ENCODE measurements around the gene C20orf141.
"Not testable (repeated sequence)": the region's sequence is repeated elsewhere in the genome, so short reads cannot be mapped to it uniquely, and the experiment has no call there.

Gene C20orf141, protein sequence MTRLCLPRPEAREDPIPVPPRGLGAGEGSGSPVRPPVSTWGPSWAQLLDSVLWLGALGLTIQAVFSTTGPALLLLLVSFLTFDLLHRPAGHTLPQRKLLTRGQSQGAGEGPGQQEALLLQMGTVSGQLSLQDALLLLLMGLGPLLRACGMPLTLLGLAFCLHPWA

GRCh38 chr20:2814587-2815051, at the start of gene C20orf141:
C20orf141 (plus strand) TSS chr20:2814987; CDS start chr20:2815185, 198 bp downstream.
- peak; percentile 55 for DNase-seq

GRCh38 chr20:2767768-2768631, 46.8 kb upstream of the C20orf141 start:
- DNase-seq = no peak

DNA sequence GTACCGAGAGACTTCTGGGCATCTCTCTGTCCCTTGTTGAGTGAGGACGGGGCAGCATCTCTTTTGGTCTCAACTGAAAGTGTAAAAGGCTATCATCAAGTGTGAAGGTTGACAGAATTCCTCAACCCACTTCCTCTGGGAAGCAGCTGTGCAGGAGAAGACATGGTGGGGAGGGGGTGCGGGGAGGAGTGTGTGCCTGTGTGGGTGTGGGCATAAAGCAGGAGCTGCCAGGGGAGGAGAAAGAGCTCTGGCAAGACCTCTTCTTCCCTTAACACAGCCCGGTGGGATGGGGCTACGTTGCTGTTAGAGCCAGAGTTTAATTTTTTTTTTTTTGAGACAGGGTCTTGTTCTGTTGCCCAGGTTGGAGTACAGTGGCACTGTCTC, 46.2 kb upstream of the C20orf141 start:
- no peak for DNase-seq

GRCh38 chr20:2770091-2770490, 44.7 kb upstream of the C20orf141 start:
- DNase-seq = not testable (repeated sequence)

GRCh38 chr20:2771631-2772080, 43.1 kb upstream of the C20orf141 start:
- DNase-seq = no peak

DNA sequence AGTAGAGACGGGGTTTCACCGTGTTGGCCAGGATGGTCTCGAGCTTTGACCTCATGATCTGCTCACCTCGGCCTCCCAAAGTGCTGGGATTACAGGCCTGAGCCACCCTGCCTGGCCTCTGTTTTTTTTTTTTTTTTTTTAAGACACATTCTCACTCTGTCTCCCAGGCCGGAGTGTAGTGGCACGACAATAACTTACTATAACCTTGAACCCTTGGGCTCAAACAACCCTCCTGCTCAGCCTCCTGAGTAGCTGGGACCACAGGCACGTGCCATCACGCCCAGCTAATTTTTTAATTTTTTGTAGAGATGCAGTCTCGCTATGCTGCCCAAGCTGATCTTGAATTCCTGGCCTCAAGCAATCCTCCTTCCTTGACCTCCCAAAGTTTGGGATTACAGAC, 41.0 kb upstream of the C20orf141 start:
- DNase-seq = no peak

GRCh38 chr20:2775139-2775538, 39.6 kb upstream of the C20orf141 start:
- DNase-seq = no peak

- DNase-seq = no peak
Observed at GRCh38 chr20:2778602-2779321, 36.0 kb upstream of the C20orf141 start.

- no peak for DNase-seq
Observed at GRCh38 chr20:2780948-2781347, 33.8 kb upstream of the C20orf141 start.

- DNase-seq = no peak
Observed at GRCh38 chr20:2783908-2784566, 30.8 kb upstream of the C20orf141 start.

DNA sequence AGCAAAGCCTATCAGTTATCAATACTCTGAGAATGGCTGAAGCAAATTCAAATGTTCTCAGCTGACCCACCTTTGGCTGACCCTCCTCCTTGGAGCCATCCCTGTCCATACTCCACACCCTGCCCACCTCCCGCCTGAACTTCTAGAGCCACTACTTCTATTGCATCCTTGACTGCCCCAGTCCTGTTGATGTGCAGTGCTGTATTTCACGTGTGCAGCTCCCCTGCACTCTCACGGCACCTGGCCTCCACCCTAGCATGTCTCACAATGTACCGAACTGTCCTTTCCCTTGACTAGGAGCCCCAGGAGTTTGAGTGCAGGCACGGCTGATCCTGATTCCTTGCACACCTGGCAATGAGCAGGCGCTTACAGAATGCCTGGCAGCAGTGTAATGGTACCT, 21.3 kb upstream of the C20orf141 start:
- no peak for DNase-seq

- no peak for DNase-seq
Observed at GRCh38 chr20:2794202-2794748, 20.5 kb upstream of the C20orf141 start.

GRCh38 chr20:2794866-2795447, 19.8 kb upstream of the C20orf141 start:
- no peak for DNase-seq

DNA sequence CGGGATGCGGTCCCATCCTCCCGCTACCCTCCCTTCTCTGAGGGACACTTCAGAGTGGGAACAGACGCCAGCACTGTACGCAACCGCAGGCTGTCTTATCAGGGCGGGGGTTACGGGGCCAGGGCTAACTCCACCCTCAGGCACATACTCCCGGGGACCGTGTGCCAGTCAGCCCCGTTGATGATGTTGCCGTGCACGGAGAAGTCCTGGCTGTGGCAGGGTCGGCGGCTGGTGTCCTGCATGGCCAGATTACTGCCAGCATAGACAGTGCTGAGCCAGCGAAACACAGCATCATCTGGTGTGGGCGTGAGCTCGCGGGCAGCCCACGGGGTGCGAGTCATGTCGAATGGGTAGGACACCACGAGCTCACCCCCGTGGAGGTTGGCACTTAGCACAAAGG, 19.3 kb upstream of the C20orf141 start:
- DNase-seq = peak; percentile 72

GRCh38 chr20:2796011-2796660, 18.7 kb upstream of the C20orf141 start:
- DNase-seq = no peak

DNA sequence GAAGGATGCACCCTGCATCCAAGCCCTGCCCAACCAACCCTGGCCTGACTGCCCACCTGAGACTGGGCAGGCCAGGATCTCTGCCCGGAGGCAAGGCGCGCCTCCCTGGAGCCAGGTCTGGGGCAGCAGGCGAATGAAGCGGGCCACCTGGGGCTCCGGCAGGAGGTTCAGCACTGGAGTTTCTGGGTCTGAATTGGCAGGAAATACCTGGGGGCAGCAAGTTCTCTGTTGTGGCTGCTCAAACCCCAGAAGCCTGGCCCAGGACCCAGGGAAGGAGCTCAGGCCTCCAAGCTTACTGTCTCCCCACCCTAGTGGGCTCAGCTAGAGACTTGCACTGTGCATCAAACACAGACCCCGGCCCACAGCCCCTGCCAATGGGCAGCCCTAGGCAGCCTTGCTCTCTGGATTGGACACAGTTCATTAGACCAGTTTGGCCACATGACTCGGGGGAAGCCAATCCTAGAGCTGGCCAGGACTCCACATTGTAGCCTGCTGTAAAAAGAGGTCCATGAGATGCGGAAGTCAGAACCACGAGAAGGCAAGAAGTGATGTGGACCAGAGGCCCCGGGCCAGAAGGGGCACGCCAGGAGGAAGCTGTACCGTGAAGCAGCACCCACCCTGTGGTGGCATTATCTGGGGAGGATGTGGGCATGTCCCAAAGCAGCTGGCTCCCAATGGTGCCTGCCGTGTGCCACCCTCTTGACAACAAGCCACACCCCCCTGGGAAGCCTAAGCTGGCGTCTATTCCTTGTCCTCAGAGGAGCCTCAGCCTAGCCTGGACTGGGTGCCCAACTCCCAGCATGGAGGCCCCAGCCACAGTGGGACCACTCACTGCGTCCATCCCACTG, 17.4 kb upstream of the C20orf141 start:
- DNase-seq = no peak

GRCh38 chr20:2798095-2798805, 16.5 kb upstream of the C20orf141 start:
- DNase-seq = no peak

DNA sequence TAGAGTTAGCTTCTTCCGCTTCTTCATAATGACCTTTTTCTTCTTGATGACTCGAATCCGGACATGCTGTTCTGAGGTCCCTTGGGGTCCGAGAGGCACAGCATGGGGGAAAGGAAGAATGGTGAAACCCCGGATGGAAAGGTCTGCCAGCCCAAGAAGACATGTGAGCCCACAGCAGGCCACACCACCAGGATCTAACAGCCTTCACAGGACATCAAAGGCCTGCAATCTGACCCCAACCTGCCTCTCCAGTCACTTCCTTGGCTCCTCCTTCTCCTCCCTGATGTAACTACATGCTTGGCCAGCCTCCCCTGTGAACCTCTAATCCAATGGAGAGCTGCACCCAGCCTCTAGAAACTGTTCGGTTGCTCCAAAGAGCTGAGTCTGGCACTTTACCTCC, 16.0 kb upstream of the C20orf141 start:
- DNase-seq = no peak

DNA sequence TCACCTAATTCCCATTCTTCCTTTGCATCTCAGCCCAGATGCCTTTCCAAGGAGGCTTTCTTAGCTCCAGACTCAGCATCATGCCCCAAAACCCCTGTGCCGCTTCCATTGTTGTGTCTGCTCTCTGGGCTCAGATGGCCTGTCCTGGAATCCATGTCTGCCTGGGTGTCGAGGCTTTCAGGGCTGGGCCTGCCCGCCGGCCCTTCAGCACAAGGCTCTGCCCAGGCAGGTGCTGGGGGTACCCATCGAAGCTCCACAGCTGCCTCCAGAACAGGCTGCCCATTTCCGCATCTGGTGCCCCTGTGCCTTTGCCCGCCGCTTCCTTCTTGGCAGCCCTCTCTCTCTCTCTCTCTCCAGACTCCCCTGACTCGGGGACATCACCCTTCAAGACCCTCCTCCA, 15.5 kb upstream of the C20orf141 start:
- no peak for DNase-seq
